Stimulated activated CD4-positive, alpha-beta T cell treated with anti-CD3 and anti-CD28 coated beads, Interleukin-1b, Interleukin-23, amount 100 ng/mL, for 1 hour (primary cell): ENCODE data around the gene PFDN4.
A peak's percentile ranks its signal among the peaks of the same experiment; 100 is the strongest.

Experiments
- DNase-seq, 2 donors: peaks; one replicate each; pipeline ENCODE4 v3.0.0-alpha.2; 2020; ENCODE audit warnings: low read depth in 2 of 2

Gene PFDN4

GRCh38 chr20:54207743-54208547 is at the start of gene PFDN4:
PFDN4 (plus strand) TSS chr20:54208087; CDS start chr20:54208101, 14 bp downstream.
- DNase-seq, result peak; percentile 37 to 65

GRCh38 chr20:54158226-54158625 is 49.7 kb upstream of the PFDN4 start:
- no peak for DNase-seq

GRCh38 chr20:54158856-54159418 is 49.0 kb upstream of the PFDN4 start:
- DNase-seq, result no peak

GRCh38 chr20:54160065-54161007 is 47.6 kb upstream of the PFDN4 start:
- DNase-seq, result no peak

- no peak for DNase-seq
These were observed 46.7 kb upstream of the PFDN4 start for GRCh38 chr20:54161008-54161820.

GRCh38 chr20:54161821-54162149 is 46.1 kb upstream of the PFDN4 start:
- DNase-seq, result no peak

- no peak for DNase-seq
These were observed 45.4 kb upstream of the PFDN4 start for GRCh38 chr20:54162378-54163009.

GRCh38 chr20:54163402-54163801 is 44.5 kb upstream of the PFDN4 start:
- no peak for DNase-seq

GRCh38 chr20:54165014-54165413 is 42.9 kb upstream of the PFDN4 start:
- no peak for DNase-seq

GRCh38 chr20:54165803-54166202 is 42.1 kb upstream of the PFDN4 start:
- DNase-seq, result no peak

GRCh38 chr20:54166987-54167662 is 40.8 kb upstream of the PFDN4 start:
- no peak for DNase-seq

- no peak for DNase-seq
These were observed 39.7 kb upstream of the PFDN4 start for GRCh38 chr20:54167909-54168872.

- no peak for DNase-seq
These were observed 38.7 kb upstream of the PFDN4 start for GRCh38 chr20:54168961-54169862.

- no peak for DNase-seq
These were observed 37.8 kb upstream of the PFDN4 start for GRCh38 chr20:54170026-54170471.

- DNase-seq, result no peak
These were observed 36.9 kb upstream of the PFDN4 start for GRCh38 chr20:54170963-54171362.

GRCh38 chr20:54172532-54172855 is 35.4 kb upstream of the PFDN4 start:
- DNase-seq, result no peak

GRCh38 chr20:54172856-54173652 is 34.8 kb upstream of the PFDN4 start:
- DNase-seq, result no peak
